IMR-90 (cell line): ENCODE measurements around the gene CHMP4B. TPM values are rescaled to one million over a fixed set of nuclear protein-coding genes. Genes with fewer than 3 reads are reported as not detected.

ENCODE experiments used
- ATAC-seq: fragments of 200-7000 bp; cut with Tn5 transposase; 2 replicates; pipeline ENCODE4 v1.9.1; 2020; ENCODE audit warnings: low read depth, mild to moderate bottlenecking, moderate library complexity
- BruUV-seq: library from RNA; stranded (reverse); fragments of 400-500 nt; replicated peaks from 2 replicates; lab custom pipeline; 2021; lab: Mats Ljungman, UMichigan
- CTCF ChIA-PET: fragments of 300-600 bp; formaldehyde crosslinking; extraction: SDS; loops from one replicate; lab custom pipeline; 2021; ENCODE audit warnings: antibody characterized with exemption; lab: Yijun Ruan, JAX
- POLR2A ChIA-PET: fragments of 300-600 bp; sonication (Branson Sonifier 250); formaldehyde crosslinking; loops from one replicate; lab custom pipeline; 2022; ENCODE audit warnings: antibody characterized with exemption; ENCODE audit not compliant: unreplicated experiment; lab: Charles Lee
- DNase-seq: peaks from one replicate; pipeline ENCODE4 v3.0.0; 2013
- H2AFZ ChIP-seq: replicated peaks from 2 replicates; pipeline ENCODE3; 2013; ENCODE audit warnings: low read length, mild to moderate bottlenecking; ENCODE audit not compliant: poor library complexity
- H2AK5ac ChIP-seq: 2 replicates; pipeline ENCODE4 v1.6.1; 2013; ENCODE audit warnings: low read depth, low read length, inconsistent platforms
- H2AK9ac ChIP-seq: replicated peaks from 2 replicates; pipeline ENCODE3; 2013; ENCODE audit warnings: mild to moderate bottlenecking, low read depth, low read length, moderate library complexity; ENCODE audit not compliant: poor library complexity
- H2BK120ac ChIP-seq: 2 replicates; pipeline ENCODE4 v1.6.1; 2013; ENCODE audit warnings: low read depth, low read length, inconsistent platforms
- H2BK15ac ChIP-seq: 3 replicates; pipeline ENCODE4 v1.6.1; 2013; ENCODE audit warnings: low read depth, low read length, inconsistent platforms
- H2BK20ac ChIP-seq: 2 replicates; pipeline ENCODE4 v1.6.1; 2013; ENCODE audit warnings: low read depth, mild to moderate bottlenecking, inconsistent platforms, low read length, moderate library complexity
- H2BK5ac ChIP-seq: 2 replicates; pipeline ENCODE4 v1.6.1; 2013; ENCODE audit warnings: mild to moderate bottlenecking, low read depth, low read length, inconsistent platforms; ENCODE audit not compliant: poor library complexity, severe bottlenecking
- H3K14ac ChIP-seq: replicated peaks from 2 replicates; pipeline ENCODE4 v1.6.1; 2013; ENCODE audit warnings: low read depth, low read length, inconsistent platforms
- H3K18ac ChIP-seq: 2 replicates; pipeline ENCODE4 v1.6.1; 2013; ENCODE audit warnings: low read depth, low read length, control low read depth
- H3K23ac ChIP-seq: 2 replicates; pipeline ENCODE4 v1.6.1; 2013; ENCODE audit warnings: low read depth, low read length, inconsistent platforms
- H3K27ac ChIP-seq: 2 replicates; pipeline ENCODE4 v1.5.1; 2013; ENCODE audit warnings: mild to moderate bottlenecking, control low read depth, low read length; ENCODE audit not compliant: insufficient read depth
- H3K27me3 ChIP-seq: 2 replicates; pipeline ENCODE4 v1.6.1; 2013; ENCODE audit warnings: low read length; ENCODE audit not compliant: control insufficient read depth, insufficient read depth
- H3K36me3 ChIP-seq: 2 replicates; pipeline ENCODE4 v1.6.1; 2013; ENCODE audit warnings: low read length, mixed read lengths; ENCODE audit not compliant: control insufficient read depth, insufficient read depth
- H3K4ac ChIP-seq: 2 replicates; pipeline ENCODE4 v1.6.1; 2013; ENCODE audit warnings: low read depth, low read length, inconsistent platforms
- H3K4me1 ChIP-seq: 2 replicates; pipeline ENCODE4 v1.6.1; 2013; ENCODE audit warnings: low read length, mixed read lengths; ENCODE audit not compliant: control insufficient read depth, insufficient read depth
- H3K4me2 ChIP-seq: 2 replicates; pipeline ENCODE4 v1.6.1; 2013; ENCODE audit warnings: low read depth, mild to moderate bottlenecking, control low read depth, low read length, moderate library complexity
- H3K4me3 ChIP-seq: 2 replicates; pipeline ENCODE4 v1.5.1; 2013; ENCODE audit warnings: low read depth, mild to moderate bottlenecking, control low read depth, low read length, moderate library complexity; ENCODE audit not compliant: insufficient read depth
- H3K56ac ChIP-seq: 2 replicates; pipeline ENCODE4 v1.6.1; 2013; ENCODE audit warnings: low read length, inconsistent platforms; ENCODE audit not compliant: insufficient read depth; ENCODE audit errors: extremely low read depth
- H3K79me1 ChIP-seq, 2 experiments: 2 replicates each; pipeline ENCODE4 v1.6.1; 2013; ENCODE audit warnings: low read length in 2 of 2, inconsistent platforms in 1 of 2, low read depth in 1 of 2
- H3K9ac ChIP-seq: 2 replicates; pipeline ENCODE4 v1.6.1; 2013; ENCODE audit warnings: low read depth, low read length, control low read depth
- H3K9me1 ChIP-seq: 2 replicates; pipeline ENCODE4 v1.6.1; 2013; ENCODE audit warnings: low read length, inconsistent platforms; ENCODE audit not compliant: insufficient read depth
- H3K9me3 ChIP-seq: 2 replicates; pipeline ENCODE4 v1.6.1; 2013; ENCODE audit warnings: low read length; ENCODE audit not compliant: control insufficient read depth, insufficient read depth
- H4K20me1 ChIP-seq: 2 replicates; pipeline ENCODE4 v1.6.1; 2013; ENCODE audit warnings: low read length, inconsistent platforms; ENCODE audit not compliant: insufficient read depth
- H4K5ac ChIP-seq: 2 replicates; pipeline ENCODE4 v1.6.1; 2013; ENCODE audit warnings: mild to moderate bottlenecking, low read depth, low read length, control low read depth
- H4K8ac ChIP-seq, 2 experiments: 2 replicates each; pipeline ENCODE4 v1.6.1; 2013; ENCODE audit warnings: low read depth in 2 of 2, low read length in 2 of 2, control low read depth in 1 of 2, inconsistent platforms in 1 of 2
- H4K91ac ChIP-seq: 2 replicates; pipeline ENCODE4 v1.6.1; 2013; ENCODE audit warnings: low read depth, low read length, inconsistent platforms; ENCODE audit not compliant: insufficient read depth
- CEBPB ChIP-seq: IDR thresholded peaks from 2 replicates; pipeline ENCODE4 v1.6.1; 2012; ENCODE audit warnings: low read depth, low read length, improper control_type of control experiment
- CHD1 ChIP-seq: IDR thresholded peaks from 2 replicates; pipeline ENCODE4 v1.6.1; 2012; ENCODE audit warnings: low read depth, low read length, improper control_type of control experiment
- ELK1 ChIP-seq: fragments of 150-350 bp; IDR thresholded peaks from 2 replicates; pipeline ENCODE4 v1.6.1; 2016; ENCODE audit warnings: low read depth, mild to moderate bottlenecking, low read length, moderate library complexity, borderline replicate concordance
- FOS ChIP-seq: fragments of 150-350 bp; IDR thresholded peaks from 2 replicates; pipeline ENCODE4 v1.6.1; 2016; ENCODE audit warnings: low read depth, low read length
- MXI1 ChIP-seq: IDR thresholded peaks from 2 replicates; pipeline ENCODE4 v1.6.1; 2012; ENCODE audit warnings: low read depth, mild to moderate bottlenecking, low read length, moderate library complexity, borderline replicate concordance
- NFE2L2 ChIP-seq: fragments of 150-350 bp; IDR thresholded peaks from 2 replicates; pipeline ENCODE4 v1.6.1; 2016; ENCODE audit warnings: low read depth, mild to moderate bottlenecking, low read length
- POLR2A ChIP-seq: IDR thresholded peaks from 2 replicates; pipeline ENCODE4 v1.6.1; 2012; ENCODE audit warnings: mild to moderate bottlenecking, low read depth, low read length
- RCOR1 ChIP-seq: IDR thresholded peaks from 2 replicates; pipeline ENCODE4 v1.6.1; 2012; ENCODE audit warnings: mild to moderate bottlenecking, low read length, improper control_type of control experiment; ENCODE audit not compliant: insufficient replicate concordance
- USF2 ChIP-seq: fragments of 150-350 bp; IDR thresholded peaks from 2 replicates; pipeline ENCODE4 v1.6.1; 2017; ENCODE audit warnings: mild to moderate bottlenecking, antibody characterized with exemption, low read length, low read depth
- WGBS, 2 experiments: methylation state at CpG; one replicate each; pipeline versions ENCODE4 v1.1.5 to v1.1.7; 2013; ENCODE audit warnings: missing lambda C conversion rate in 2 of 2; ENCODE audit not compliant: insufficient read length in 1 of 2; ENCODE audit errors: extremely low coverage in 2 of 2; 5-methylcytosine and 5-hydroxymethylcytosine counted together
- dilution Hi-C: fragments of 300-500 bp; cut with HindIII; formaldehyde crosslinking; loops from one replicate; pipeline ENCODE4 v1.14.3; 2018; ENCODE audit warnings: low sequenced_read_pairs; ENCODE audit not compliant: unreplicated experiment
- in situ Hi-C: fragments of 300-500 bp; cut with MboI; formaldehyde crosslinking; loops from 3 replicates; pipeline ENCODE4 v1.14.3; 2019; ENCODE audit warnings: low sequenced_read_pairs, inconsistent platforms, mixed read lengths
- intact Hi-C: fragments of 100-400 bp; cut with micrococcal nuclease; formaldehyde crosslinking; loops from 2 replicates; pipeline ENCODE4 v1.10.0; 2022
- polyA plus RNA-seq, 3 experiments: library from polyadenylated mRNA; depleted of rRNA; stranded (reverse); fragments of >200 nt; gene quantifications; 2 replicates each; pipeline ENCODE4 v1.2.3, GENCODE V29; 2012; ENCODE audit warnings: low replicate concordance in 1 of 3
- total RNA-seq: library from RNA; depleted of rRNA; stranded (reverse); fragments of >200 nt; gene quantifications from 2 replicates; pipeline ENCODE4 v1.2.3, GENCODE V29; 2012

CHMP4B gene
- total and polyA plus RNA-seq, 2 of the 4 experiments (the other 2 are of a cell fraction), result 30.3 to 94.8 TPM

- no peak for TF ChIP-seq CHD1
- TF ChIP-seq NFE2L2, result no peak
- no peak for TF ChIP-seq FOS
- TF ChIP-seq MXI1, result no peak
- no peak for TF ChIP-seq ELK1
- no peak for TF ChIP-seq USF2
- no peak for TF ChIP-seq RCOR1
- no peak for TF ChIP-seq POLR2A
- TF ChIP-seq CEBPB, result no peak
- no peaks in the 10 kb centered on the region for H3K9me1 ChIP-seq
- no peak overlapping the region for H3K18ac ChIP-seq
- in situ Hi-C loops (no loop called here), dilution Hi-C loops (no loop called here), intact Hi-C loops (no loop called here)
- no peak overlapping the region for H3K14ac ChIP-seq
- ATAC-seq, result no peak
- H3K4ac ChIP-seq, result no peak overlapping the region
- H4K5ac ChIP-seq, result no peak overlapping the region
- no peak overlapping the region for H4K8ac ChIP-seq
- BruUV-seq, result no TSS peak
- H3K4me3 ChIP-seq, result no peak overlapping the region
- H3K79me1 ChIP-seq, result no peaks in the 10 kb centered on the region
- no peaks in the 10 kb centered on the region for H3K4me1 ChIP-seq
- no peak overlapping the region for H2AK9ac ChIP-seq
- H3K4me2 ChIP-seq, result no peak overlapping the region
- no peak overlapping the region for H3K23ac ChIP-seq
- no peak overlapping the region for H3K9ac ChIP-seq
- no peaks in the 10 kb centered on the region for H3K27me3 ChIP-seq
- no peak overlapping the region for H2AFZ ChIP-seq
- no peak overlapping the region for H2BK20ac ChIP-seq
- no peak overlapping the region for H2BK15ac ChIP-seq
- POLR2A ChIA-PET, result no interaction called here
- no peaks in the 10 kb centered on the region for H3K9me3 ChIP-seq
- no peak overlapping the region for H4K91ac ChIP-seq
- no peak overlapping the region for H2AK5ac ChIP-seq
- H2BK5ac ChIP-seq, result no peak overlapping the region
- no peaks in the 10 kb centered on the region; the same call in 1 of the 2 replicates for H3K36me3 ChIP-seq
- WGBS, 2 experiments, result no CpG with 5 or more reads among the region's 4 CpGs
- no peak overlapping the region for H3K56ac ChIP-seq
- CTCF ChIA-PET, result no interaction called here
- no peaks in the 10 kb centered on the region for H4K20me1 ChIP-seq
- no peak overlapping the region for H2BK120ac ChIP-seq
- DNase-seq, result no peak
- H3K27ac ChIP-seq, result no peak overlapping the region
Measured at GRCh38 chr20:33781133-33781532, 30.0 kb upstream of the CHMP4B start.
